Inferior parietal cortex (tissue), 1 donor: ENCODE results near the gene GPD1L.

Experiments
- DNase-seq: peaks from one replicate; pipeline ENCODE4 v3.0.0-alpha.2; 2016; ENCODE audit errors: extremely low spot score

Gene GPD1L

GRCh38 chr3:32136703-32137102 lies 30.3 kb downstream of the GPD1L start:
- no peak for DNase-seq

GRCh38 chr3:32137870-32138269 lies 31.4 kb downstream of the GPD1L start:
- DNase-seq: no peak

GRCh38 chr3:32138545-32139104 lies 32.2 kb downstream of the GPD1L start:
- DNase-seq: no peak

- no peak for DNase-seq
These were observed 34.5 kb downstream of the GPD1L start for GRCh38 chr3:32140943-32141342.

GRCh38 chr3:32143849-32144757 lies 37.7 kb downstream of the GPD1L start:
- DNase-seq: peak; percentile 92

- peak; percentile 63 for DNase-seq
These were observed 40.4 kb downstream of the GPD1L start for GRCh38 chr3:32146746-32147211.

- no peak for DNase-seq
These were observed 41.1 kb downstream of the GPD1L start for GRCh38 chr3:32147509-32147908.

- DNase-seq: no peak
These were observed 41.5 kb downstream of the GPD1L start for GRCh38 chr3:32147933-32148332.

GRCh38 chr3:32148351-32148750 lies 41.9 kb downstream of the GPD1L start:
- DNase-seq: no peak

- no peak for DNase-seq
These were observed 47.2 kb downstream of the GPD1L start for GRCh38 chr3:32153414-32154204.

- DNase-seq: no peak
These were observed 47.8 kb downstream of the GPD1L start for GRCh38 chr3:32154205-32154579.

- DNase-seq: no peak
These were observed 48.7 kb downstream of the GPD1L start for GRCh38 chr3:32155117-32155516.

- no peak for DNase-seq
These were observed 51.3 kb downstream of the GPD1L start for GRCh38 chr3:32157600-32158264.

- DNase-seq: no peak
These were observed 54.3 kb downstream of the GPD1L start for GRCh38 chr3:32160706-32161214.

GRCh38 chr3:32165442-32165841 lies 59.0 kb downstream of the GPD1L start:
- no peak for DNase-seq

GRCh38 chr3:32166654-32167053 lies 60.2 kb downstream of the GPD1L start:
- DNase-seq: no peak

- no peak for DNase-seq
These were observed 66.0 kb downstream of the GPD1L start for GRCh38 chr3:32172420-32172819.

- DNase-seq: peak; percentile 51
These were observed 69.3 kb downstream of the GPD1L start for GRCh38 chr3:32175607-32176197.

- peak; percentile 27 for DNase-seq
These were observed 70.7 kb downstream of the GPD1L start for GRCh38 chr3:32176989-32177701.

GRCh38 chr3:32177702-32178198 lies 71.3 kb downstream of the GPD1L start:
- peak; percentile 57 for DNase-seq
